HG03159 (cell line): ENCODE results near the gene STRN3.
"Not testable (repeated sequence)": the region's sequence is repeated elsewhere in the genome, so short reads cannot be mapped to it uniquely, and the experiment has no call there.

ENCODE experiments used
- ATAC-seq: cut with Tn5 transposase; IDR thresholded peaks from one replicate; pipeline ENCODE4 v1.9.1; 2021; ENCODE audit warnings: mild to moderate bottlenecking, moderate library complexity; ENCODE audit not compliant: unreplicated experiment

STRN3 gene

GRCh38 chr14:30921788-30922187 lies 104.4 kb downstream of the STRN3 start:
- no peak for ATAC-seq

GRCh38 chr14:30921305-30921704 lies 104.9 kb downstream of the STRN3 start:
- no peak for ATAC-seq

DNA sequence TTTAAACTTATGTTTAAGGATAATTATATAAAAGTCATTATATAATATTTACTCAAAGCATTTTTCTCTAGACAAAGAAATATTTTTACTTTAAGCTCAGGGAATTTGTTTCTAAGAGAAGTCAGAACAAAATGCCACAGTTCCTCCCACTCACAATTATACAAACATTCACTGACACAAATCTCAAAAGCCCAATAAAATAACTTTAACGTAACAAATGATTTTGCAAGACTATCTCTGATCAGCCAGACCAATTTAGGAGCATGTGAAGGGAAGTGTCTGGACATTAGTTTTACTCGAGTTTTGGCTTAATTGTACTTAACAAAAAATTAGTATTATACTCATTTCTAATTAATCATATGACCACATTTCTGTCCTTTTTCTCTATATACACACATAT lies 110.6 kb downstream of the STRN3 start:
- no peak for ATAC-seq

DNA sequence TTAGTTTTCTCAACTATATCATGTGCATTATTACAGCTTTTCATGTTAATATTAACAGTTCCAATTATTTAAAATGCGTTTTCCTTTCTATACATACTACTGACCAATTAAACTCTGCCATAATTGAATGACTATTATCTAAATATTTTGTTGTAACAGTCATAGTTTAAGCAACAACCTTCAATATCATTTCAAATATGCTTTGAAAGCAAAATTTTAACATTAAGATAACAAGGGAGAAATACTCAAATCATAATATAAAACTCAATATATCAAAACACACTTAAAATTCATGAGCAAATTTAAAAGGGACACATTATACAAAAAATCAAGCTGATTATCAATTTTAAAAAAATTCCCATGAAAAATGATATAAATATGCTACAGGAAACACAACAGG lies 111.4 kb downstream of the STRN3 start:
- no peak for ATAC-seq

GRCh38 chr14:30908826-30909225 lies 117.4 kb downstream of the STRN3 start:
- ATAC-seq, result no peak

DNA sequence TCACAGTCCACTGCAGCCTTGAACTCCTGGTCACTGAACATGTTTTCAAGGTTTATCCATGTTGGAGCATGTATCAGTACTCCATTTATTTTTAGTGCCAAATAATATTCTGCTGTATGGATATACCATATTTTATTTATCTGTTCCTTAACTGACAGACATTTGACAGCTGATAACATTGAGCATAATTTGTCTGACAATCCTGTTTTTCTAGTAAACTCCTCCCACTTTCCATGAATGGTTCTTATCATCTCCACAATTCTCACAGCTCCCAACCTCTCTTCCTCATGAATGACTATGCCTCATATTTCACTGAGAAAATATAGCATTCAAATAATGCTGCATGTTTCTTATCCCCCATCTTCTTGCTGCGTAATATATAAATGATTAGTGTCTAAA lies 118.5 kb downstream of the STRN3 start:
- ATAC-seq, result no peak

DNA sequence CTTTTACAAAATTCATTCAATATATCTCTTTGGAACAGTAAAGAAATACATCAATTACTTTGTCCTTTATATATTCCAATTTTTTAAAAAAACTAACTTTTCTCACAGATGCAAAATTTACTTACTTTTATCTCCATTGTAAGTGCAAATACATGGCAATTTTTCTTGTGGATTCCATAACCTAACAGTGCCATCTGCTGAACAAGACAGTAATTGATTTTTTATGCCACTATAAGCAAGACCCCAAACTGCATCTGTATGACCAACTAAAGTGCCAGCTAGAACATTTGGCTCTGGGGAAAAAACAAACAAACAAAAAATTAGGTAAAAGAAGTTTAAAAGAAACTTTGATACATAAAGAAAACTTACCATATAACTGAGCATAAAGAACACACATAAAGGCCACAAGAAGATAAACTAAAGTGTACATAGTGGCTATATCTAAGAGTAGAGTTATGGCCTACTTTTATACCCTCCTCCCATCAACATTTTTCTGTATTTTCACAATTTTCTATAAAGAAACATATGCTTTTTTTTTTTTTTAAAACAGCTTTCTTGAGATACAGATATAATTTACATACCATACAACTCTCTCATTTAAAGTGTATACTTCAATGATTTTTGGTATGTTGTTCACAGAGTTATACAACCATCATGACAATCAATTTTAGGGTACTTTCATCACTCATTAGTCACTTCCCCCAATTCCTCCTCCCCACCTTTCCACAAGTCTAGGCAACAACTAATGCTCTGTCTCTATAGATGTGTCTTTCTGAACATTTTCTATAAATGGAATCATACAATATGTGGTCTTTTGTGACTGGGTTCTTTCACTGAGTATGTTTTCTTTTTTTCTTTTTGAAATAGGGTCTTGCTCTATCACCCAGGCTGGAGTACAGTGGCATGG lies 119.2 kb downstream of the STRN3 start:
- no peak for ATAC-seq

GRCh38 chr14:30903285-30904124 lies 122.7 kb downstream of the STRN3 start:
- ATAC-seq, result no peak

DNA sequence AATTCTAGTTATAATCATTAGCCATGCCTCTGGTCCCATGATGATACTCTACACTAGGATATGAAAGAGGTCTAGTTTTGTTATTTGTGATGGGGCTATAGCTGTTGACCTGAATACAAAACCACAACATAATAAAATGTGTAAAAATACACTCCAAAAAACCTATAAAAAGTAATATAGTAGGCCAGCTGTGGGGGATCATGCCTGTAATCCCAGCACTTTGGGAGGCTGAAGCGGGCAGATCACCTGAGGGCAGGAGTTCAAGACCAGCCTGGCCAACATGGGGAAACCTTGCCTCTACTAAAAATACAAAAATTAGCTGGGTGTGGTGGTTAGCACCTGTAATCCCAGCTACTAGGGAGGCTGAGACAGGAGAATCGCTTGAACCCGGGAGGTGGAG lies 129.1 kb downstream of the STRN3 start:
- ATAC-seq, result not testable (repeated sequence)

DNA sequence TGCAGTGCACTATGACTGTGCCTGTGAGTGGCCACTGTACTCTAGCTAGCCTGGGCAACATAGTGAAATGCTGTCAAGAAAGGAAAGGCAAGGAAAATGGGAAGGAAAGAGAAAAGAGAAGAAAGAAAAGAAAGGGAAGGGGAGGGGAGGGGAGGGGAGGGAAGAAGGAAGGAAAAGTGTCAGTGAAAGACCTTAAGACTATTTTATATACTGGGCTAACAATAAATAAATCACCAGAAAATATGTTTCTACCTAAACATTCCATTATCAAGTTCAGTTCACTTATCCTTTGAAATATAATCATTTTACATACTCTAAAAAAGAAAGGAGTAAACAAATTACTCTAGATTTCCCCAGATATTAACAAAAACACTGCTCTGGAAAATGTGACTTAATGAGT lies 129.7 kb downstream of the STRN3 start:
- ATAC-seq, result no peak

- ATAC-seq, result no peak
These were observed 131.2 kb downstream of the STRN3 start for GRCh38 chr14:30894923-30895515.

- ATAC-seq, result no peak
These were observed 132.4 kb downstream of the STRN3 start for GRCh38 chr14:30893819-30894218.

DNA sequence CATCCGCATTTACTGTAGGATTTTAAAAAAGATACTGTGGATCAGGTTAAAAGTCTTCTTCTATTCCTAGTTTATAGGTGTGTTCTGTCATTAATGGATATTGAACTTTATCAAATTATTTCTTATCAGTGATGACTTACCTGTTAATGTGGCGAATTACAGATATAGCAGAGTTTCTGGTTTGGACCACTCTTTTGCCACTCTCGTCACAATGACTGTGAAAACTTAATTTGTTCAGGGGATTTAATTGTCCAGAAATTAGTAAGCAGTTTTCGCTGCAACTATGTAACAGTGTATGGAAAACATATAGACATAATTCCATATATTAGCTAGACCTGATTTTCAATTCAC lies 137.0 kb downstream of the STRN3 start:
- ATAC-seq, result no peak

DNA sequence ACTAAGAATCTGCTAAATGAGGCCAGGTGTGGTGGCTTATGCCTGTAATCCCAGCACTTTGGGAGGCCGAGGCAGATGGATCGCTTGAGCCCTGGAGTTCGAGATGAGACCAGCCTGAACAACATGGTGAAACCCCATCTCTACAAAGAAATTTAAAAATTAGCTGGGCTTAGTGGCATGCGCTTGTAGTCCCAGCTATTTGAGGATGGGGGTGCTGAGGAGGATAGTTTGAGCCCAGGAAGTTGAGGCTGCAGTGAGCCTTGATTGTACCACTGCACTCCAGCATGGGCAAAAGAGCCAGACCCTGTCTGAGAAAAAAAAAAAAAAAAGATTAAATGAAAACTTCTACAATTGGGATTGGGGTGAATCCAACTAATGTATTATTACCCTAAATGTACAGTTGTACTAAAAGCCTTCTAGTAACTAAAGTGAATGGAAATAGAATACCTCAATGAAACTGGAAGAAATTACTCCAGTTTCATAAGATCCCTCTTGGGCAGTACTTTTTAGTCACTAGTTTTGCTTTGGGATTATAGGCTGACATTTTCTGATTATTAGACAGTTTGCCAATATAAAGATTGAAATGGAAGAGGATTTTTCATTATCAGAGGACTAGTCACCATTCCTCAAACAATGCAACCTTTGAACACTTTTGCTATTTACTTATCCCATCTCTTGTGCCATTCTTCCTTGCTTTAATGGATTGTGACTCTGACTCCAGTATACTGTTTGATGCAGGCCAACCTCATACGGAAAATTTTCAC lies 137.5 kb downstream of the STRN3 start:
- ATAC-seq, result no peak

GRCh38 chr14:30885840-30886740 lies 140.1 kb downstream of the STRN3 start:
- ATAC-seq, result no peak

GRCh38 chr14:30884901-30885300 lies 141.3 kb downstream of the STRN3 start:
- no peak for ATAC-seq

DNA sequence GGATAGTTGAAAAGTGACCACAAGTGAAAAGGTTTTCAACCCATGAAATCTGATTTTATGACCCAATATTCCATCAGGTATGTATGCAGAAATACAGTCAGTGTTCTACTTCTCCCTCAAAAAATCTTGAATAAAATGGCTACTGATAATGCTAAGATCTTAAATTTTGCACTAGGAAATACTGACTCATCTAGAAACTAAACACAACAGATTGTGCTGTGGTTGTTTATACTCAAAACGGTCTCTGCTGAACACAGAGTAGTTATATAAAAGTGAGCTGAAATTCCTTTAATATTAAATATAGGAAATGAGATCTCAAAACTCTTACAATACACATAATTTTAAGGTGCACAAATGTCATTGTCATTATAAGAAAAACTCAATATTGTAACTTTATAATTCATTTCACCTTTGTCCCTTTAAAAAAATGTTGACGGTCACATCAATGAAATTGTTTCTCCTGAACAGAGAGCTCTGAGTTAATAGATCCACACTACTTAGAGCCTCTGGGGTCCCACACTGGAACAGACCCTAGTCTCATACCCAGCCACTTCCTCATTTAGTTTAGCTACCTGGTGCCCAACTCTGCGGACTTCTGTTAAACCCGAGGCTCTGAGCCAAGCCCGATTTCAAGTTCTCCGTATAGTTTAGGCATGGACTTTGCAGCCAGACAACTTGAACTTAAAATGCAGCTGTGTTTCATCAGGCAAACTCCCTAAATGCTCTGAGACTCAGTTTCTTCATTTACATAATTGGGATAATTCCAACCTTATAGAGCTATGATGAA lies 142.5 kb downstream of the STRN3 start:
- ATAC-seq, result no peak

DNA sequence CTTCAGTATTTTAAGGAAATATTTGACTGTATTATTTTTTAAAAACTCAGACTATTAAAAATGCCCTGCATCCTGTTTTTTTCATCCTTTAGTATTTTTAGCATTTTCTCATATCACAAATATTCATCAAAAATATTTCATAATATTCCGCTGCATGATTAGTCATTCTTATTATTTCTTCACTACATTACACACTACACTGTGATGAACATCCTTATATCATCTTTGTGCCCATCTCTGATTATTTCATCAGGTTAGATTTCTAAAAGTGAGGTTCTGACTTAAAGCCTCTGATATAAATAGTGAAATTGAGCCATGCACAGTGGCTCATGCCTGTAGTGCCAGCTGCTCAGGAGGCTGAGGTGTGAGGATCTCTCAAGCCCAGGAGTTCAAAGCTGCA lies 143.7 kb downstream of the STRN3 start:
- ATAC-seq, result no peak

- ATAC-seq, result no peak
These were observed 149.5 kb downstream of the STRN3 start for GRCh38 chr14:30876692-30877091.
